Measurements from ENCODE around the gene NMRAL1.

DNA sequence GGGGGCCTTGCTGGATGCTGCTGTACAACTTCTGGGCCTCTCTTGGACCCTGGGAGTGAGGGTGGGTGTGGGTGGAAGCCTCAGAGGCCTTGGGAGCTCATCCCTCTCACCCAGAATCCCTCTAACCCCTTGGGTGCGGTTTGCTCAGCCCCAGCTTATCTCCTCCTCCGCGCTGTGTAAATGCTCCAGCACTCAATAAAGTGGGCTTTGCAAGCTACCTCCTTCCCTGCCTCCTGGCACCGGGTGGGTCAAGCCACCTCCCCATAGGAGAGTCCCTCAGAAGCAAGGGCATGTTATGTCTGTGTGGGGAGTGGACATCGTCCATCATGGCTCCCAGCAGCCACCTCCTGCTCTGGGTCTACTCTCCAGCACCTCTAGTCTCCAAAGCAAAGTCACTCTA, 35.7 kb upstream of the NMRAL1 start:
- TF ChIP-seq YY1 (IDR thresholded peaks at IDR 0.05; ENCODE audit: insufficient read depth, insufficient read length): no peak
- no peak for TF ChIP-seq SUZ12 (IDR thresholded peaks at IDR 0.05; ENCODE audit: extremely low read depth, insufficient read depth, insufficient read length)
- TF ChIP-seq ZNF274 (IDR thresholded peaks at IDR 0.05; ENCODE audit: low read depth, low read length): no peak

Measured in NT2/D1 (cell line).